22Rv1 (cell line): Measurements from ENCODE around the gene TBX10.

Experiments
- ZFX ChIP-seq: fragments of 450-650 bp; IDR thresholded peaks from 2 replicates; pipeline ENCODE4 v1.6.1; 2017; ENCODE audit warnings: antibody characterized with exemption, borderline replicate concordance
- TF ChIP-seq, protein P1 (sequence below): fragments of 450-650 bp; IDR thresholded peaks from 2 replicates; pipeline ENCODE4 v1.5.1; 2017; ENCODE audit warnings: mild to moderate bottlenecking

DNA sequence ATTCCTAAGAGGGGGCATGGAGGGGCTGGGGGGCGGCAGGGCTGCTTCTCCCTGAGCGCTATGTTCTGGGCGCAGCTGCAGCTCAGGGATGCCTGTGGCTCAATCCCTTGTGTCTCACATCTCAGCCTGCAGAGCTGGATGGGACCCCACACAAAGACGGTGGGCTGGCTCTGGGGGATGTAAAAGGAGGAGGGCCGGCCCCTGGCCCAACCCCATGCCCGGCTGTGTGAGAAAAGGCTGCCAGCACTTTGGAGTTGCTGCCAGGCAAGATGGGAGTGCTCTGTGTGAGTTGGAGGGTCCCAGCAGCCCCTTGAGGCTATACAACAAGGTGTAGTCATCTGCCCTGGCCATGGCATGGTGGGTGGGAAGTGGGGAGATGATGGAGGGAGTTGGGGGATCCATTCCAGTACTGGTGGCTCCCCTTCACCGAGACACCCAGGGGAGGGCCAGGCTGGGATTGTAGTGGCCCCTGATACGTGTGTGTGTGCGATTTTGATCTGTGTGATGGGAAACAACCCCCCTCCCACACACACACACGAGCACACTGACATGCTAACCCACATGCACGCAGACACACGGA lies 1.3 kb upstream of the TBX10 start:
- TF ChIP-seq, protein P1, sequence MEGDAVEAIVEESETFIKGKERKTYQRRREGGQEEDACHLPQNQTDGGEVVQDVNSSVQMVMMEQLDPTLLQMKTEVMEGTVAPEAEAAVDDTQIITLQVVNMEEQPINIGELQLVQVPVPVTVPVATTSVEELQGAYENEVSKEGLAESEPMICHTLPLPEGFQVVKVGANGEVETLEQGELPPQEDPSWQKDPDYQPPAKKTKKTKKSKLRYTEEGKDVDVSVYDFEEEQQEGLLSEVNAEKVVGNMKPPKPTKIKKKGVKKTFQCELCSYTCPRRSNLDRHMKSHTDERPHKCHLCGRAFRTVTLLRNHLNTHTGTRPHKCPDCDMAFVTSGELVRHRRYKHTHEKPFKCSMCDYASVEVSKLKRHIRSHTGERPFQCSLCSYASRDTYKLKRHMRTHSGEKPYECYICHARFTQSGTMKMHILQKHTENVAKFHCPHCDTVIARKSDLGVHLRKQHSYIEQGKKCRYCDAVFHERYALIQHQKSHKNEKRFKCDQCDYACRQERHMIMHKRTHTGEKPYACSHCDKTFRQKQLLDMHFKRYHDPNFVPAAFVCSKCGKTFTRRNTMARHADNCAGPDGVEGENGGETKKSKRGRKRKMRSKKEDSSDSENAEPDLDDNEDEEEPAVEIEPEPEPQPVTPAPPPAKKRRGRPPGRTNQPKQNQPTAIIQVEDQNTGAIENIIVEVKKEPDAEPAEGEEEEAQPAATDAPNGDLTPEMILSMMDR, result no peak
- no peak for TF ChIP-seq ZFX
